B cell (primary cell): Measurements from ENCODE around the gene GPRASP2.
"Not testable (repeated sequence)": the region's sequence is repeated elsewhere in the genome, so short reads cannot be mapped to it uniquely, and the experiment has no call there.

Experiments
- CTCF ChIP-seq: fragments of 200-600 bp; IDR thresholded peaks from one replicate; pipeline ENCODE4 v1.8.0; 2022; ENCODE audit warnings: antibody characterized with exemption, mild to moderate bottlenecking
- EZH2 ChIP-seq: IDR thresholded peaks from 2 replicates; pipeline ENCODE4 v1.6.1; 2012; ENCODE audit warnings: borderline replicate concordance, low read depth, mild to moderate bottlenecking, moderate library complexity, low read length; ENCODE audit not compliant: insufficient read depth, poor library complexity, severe bottlenecking

GRCh38 chrX:102667034-102667433 is 45.2 kb upstream of the GPRASP2 start:
- not testable (repeated sequence) for TF ChIP-seq CTCF, EZH2
